Stomach (tissue), 4 donors: ENCODE results near the gene DAPK2.

Experiments
- EP300 ChIP-seq: sonication (generic); formaldehyde crosslinking; IDR thresholded peaks from one replicate; pipeline ENCODE4 v1.6.1; 2017; ENCODE audit warnings: antibody characterized with exemption
- POLR2A ChIP-seq, 4 donors: fragments of 450-650 bp; IDR thresholded peaks; one replicate each; pipeline ENCODE4 v1.6.1; 2016; ENCODE audit warnings: antibody characterized with exemption in 4 of 4, control low read depth in 2 of 4, mild to moderate bottlenecking in 1 of 4, moderate library complexity in 1 of 4
- POLR2AphosphoS5 ChIP-seq, 3 donors: sonication (generic); formaldehyde crosslinking; IDR thresholded peaks; one replicate each; pipeline ENCODE4 v1.6.1; 2016; ENCODE audit warnings: antibody characterized with exemption in 3 of 3
- TF ChIP-seq, protein P1 (sequence below), 7 experiments: fragments of 450-650 bp in 4 of 7; fragments of 200-600 bp in 3 of 7; sonication (generic) in 3 of 7; IDR thresholded peaks; one replicate each; pipeline ENCODE4 v1.5.1; 2016 to 2019; ENCODE audit warnings: antibody characterized with exemption in 7 of 7, control low read depth in 2 of 7, mild to moderate bottlenecking in 1 of 7

DNA sequence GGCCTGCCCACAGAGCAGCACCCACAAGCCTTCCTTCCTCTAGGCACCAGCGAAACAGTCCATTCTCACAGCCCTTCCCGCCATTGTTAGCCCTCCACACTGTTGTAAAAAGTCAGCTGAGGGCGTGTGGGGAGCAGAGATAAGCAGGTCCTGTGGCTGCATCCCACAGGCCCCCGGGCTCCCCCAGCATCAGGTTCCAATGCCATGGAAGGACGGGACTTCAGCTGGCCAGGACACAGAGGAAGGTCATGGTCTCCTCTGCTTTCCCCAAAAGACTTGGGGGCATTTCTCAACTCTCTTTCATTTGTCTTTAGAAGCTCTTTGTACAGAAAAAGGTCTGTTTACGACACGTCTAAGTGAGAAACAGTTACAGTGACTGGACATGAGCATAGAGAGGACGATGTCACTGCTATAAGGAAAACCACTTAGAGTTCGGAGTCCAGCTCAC is 127.4 kb downstream of the DAPK2 start:
- TF ChIP-seq, protein P1, sequence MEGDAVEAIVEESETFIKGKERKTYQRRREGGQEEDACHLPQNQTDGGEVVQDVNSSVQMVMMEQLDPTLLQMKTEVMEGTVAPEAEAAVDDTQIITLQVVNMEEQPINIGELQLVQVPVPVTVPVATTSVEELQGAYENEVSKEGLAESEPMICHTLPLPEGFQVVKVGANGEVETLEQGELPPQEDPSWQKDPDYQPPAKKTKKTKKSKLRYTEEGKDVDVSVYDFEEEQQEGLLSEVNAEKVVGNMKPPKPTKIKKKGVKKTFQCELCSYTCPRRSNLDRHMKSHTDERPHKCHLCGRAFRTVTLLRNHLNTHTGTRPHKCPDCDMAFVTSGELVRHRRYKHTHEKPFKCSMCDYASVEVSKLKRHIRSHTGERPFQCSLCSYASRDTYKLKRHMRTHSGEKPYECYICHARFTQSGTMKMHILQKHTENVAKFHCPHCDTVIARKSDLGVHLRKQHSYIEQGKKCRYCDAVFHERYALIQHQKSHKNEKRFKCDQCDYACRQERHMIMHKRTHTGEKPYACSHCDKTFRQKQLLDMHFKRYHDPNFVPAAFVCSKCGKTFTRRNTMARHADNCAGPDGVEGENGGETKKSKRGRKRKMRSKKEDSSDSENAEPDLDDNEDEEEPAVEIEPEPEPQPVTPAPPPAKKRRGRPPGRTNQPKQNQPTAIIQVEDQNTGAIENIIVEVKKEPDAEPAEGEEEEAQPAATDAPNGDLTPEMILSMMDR (IDR thresholded peaks at IDR 0.05) = no peak
- TF ChIP-seq POLR2A (IDR thresholded peaks at IDR 0.05) = no peak
- TF ChIP-seq EP300 = no peak
- TF ChIP-seq POLR2AphosphoS5 (IDR thresholded peaks at IDR 0.05) = no peak
